Activated naive CD8-positive, alpha-beta T cell treated with anti-CD3 and anti-CD28 coated beads, Interleukin-2, amount 10 ng/mL, durations not matched to agents 7 days and 5 days (primary cell): Measurements from ENCODE around the gene RBMS3. TPM values are rescaled to one million over a fixed set of nuclear protein-coding genes. Genes with fewer than 3 reads are reported as not detected.
"Not testable (repeated sequence)": the region's sequence is repeated elsewhere in the genome, so short reads cannot be mapped to it uniquely, and the experiment has no call there.

ENCODE experiments used
- ATAC-seq: fragments of 150-1000 bp; cut with Tn5 transposase; one replicate; pipeline ENCODE4 v1.10.0; 2021; ENCODE audit warnings: low read depth, moderate library complexity
- POLR2A ChIA-PET: fragments of 350-600 bp; sonication (Branson Sonifier 250); formaldehyde crosslinking; loops from one replicate; lab custom pipeline; 2021; ENCODE audit warnings: antibody characterized with exemption; lab: Charles Lee
- DNase-seq: peaks from one replicate; pipeline ENCODE4 v3.0.0; 2021
- H3K27ac Mint-ChIP-seq: one replicate; pipeline ENCODE4 v1.8.0; 2022; ENCODE audit warnings: mild to moderate bottlenecking, mixed read lengths
- H3K27me3 Mint-ChIP-seq: one replicate; pipeline ENCODE4 v1.8.0; 2022; ENCODE audit warnings: mild to moderate bottlenecking, moderate library complexity, mixed read lengths
- H3K36me3 Mint-ChIP-seq: one replicate; pipeline ENCODE4 v1.8.0; 2021; ENCODE audit warnings: mild to moderate bottlenecking, mixed read lengths
- H3K4me1 Mint-ChIP-seq: one replicate; pipeline ENCODE4 v1.8.0; 2021; ENCODE audit warnings: mixed read lengths
- H3K4me3 Mint-ChIP-seq: one replicate; pipeline ENCODE4 v1.8.0; 2022; ENCODE audit warnings: mild to moderate bottlenecking, moderate library complexity, mixed read lengths
- H3K9me3 Mint-ChIP-seq: one replicate; pipeline ENCODE4 v1.8.0; 2021; ENCODE audit warnings: mixed read lengths
- total RNA-seq, 2 experiments: library from RNA; stranded (reverse); gene quantifications; one replicate each; pipeline ENCODE4 v1.2.3, GENCODE V29; 2021

Gene RBMS3
- total RNA-seq, 2 experiments from 2014 or later = 0.58 to 0.74 TPM

- POLR2A ChIA-PET = no interaction called here
- ATAC-seq = no peak
Observed at GRCh38 chr3:29468187-29468586, 187.3 kb downstream of the RBMS3 start.

DNA sequence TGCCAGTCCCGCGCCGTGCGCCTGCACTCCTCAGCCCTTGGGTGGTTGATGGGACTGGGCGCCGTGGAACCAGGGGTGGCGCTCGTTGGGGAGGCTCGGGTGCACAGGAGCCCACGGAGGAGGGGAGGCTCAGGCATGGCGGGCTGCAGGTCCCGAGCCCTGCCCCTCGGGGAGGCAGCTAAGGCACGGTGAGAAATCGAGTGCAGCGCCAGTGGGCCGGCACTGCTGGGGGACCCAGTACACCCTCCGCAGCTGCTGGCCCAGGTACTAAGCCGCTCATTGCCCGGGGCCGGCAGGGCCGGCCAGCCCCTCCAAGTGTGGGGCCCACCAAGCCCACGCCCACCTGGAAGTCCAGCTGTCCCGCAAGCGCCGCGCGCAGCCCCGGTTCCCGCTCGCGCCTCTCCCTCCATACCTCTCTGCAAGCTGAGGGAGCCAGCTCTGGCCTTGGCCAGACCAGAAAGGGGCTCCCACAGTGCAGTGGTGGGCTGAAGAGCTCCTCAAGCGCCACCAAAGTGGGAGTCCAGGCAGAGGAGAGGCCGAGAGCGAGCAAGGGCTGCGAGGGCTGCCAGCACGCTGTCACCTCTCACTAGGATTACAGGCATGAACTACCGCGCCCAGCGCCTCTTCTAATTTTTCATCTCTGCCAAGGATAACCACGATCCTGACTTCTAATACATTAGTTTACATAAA, 192.8 kb downstream of the RBMS3 start:
- H3K4me1 Mint-ChIP-seq, H3K36me3 Mint-ChIP-seq, H3K27ac Mint-ChIP-seq, ATAC-seq, H3K27me3 Mint-ChIP-seq, DNase-seq, H3K9me3 Mint-ChIP-seq, POLR2A ChIA-PET, H3K4me3 Mint-ChIP-seq: not testable (repeated sequence)

More at GRCh38 chr3:29468187-29468586, 187.3 kb downstream of the RBMS3 start:
- Mint-ChIP-seq H3K27ac (no peak overlapping the region), H3K4me3 (no peak overlapping the region), H3K9me3 (no peaks in the 10 kb centered on the region), H3K27me3 (no peaks in the 10 kb centered on the region), H3K4me1 (no peaks in the 10 kb centered on the region), H3K36me3 (no peaks in the 10 kb centered on the region)
- DNase-seq = no peak

GRCh38 chr3:29475305-29475840, 194.5 kb downstream of the RBMS3 start:
- H3K27me3 Mint-ChIP-seq = no peaks in the 10 kb centered on the region
- ATAC-seq (no peak), DNase-seq (no peak)
- no peak overlapping the region for H3K4me3 Mint-ChIP-seq
- no peaks in the 10 kb centered on the region for H3K4me1 Mint-ChIP-seq
- H3K36me3 Mint-ChIP-seq = no peaks in the 10 kb centered on the region
- H3K9me3 Mint-ChIP-seq = no peaks in the 10 kb centered on the region
- H3K27ac Mint-ChIP-seq = no peak overlapping the region
- POLR2A ChIA-PET = no interaction called here

DNA sequence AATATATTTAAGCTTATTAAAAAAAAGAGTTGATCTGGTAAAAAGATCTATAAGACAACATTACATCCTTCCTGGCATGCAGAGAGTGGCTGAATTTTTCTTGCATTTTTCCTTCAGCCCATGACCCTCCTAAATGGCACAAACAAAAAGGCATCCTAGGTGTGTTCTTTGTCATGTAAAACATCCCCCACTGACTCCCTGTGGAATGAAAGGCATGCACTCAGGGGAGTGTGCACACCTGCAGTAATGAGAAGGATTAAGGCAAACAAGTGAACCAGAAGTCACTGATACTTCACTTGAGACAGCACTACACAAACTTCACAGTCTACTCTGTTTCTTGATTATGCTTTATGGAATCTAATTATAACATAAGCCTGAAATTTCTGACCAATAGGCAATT, 195.0 kb downstream of the RBMS3 start:
- Mint-ChIP-seq H3K9me3 (no peaks in the 10 kb centered on the region), H3K4me3 (no peak overlapping the region), H3K4me1 (no peaks in the 10 kb centered on the region), H3K36me3 (no peaks in the 10 kb centered on the region), H3K27ac (no peak overlapping the region), H3K27me3 (no peaks in the 10 kb centered on the region)
- no peak for DNase-seq
- POLR2A ChIA-PET = no interaction called here
- ATAC-seq = no peak

- Mint-ChIP-seq H3K4me3 (no peak overlapping the region), H3K4me1 (no peaks in the 10 kb centered on the region), H3K27me3 (no peaks in the 10 kb centered on the region), H3K36me3 (no peaks in the 10 kb centered on the region), H3K9me3 (no peaks in the 10 kb centered on the region), H3K27ac (no peak overlapping the region)
- DNase-seq (no peak), ATAC-seq (no peak)
- POLR2A ChIA-PET = no interaction called here
Observed at GRCh38 chr3:29478611-29479010, 197.7 kb downstream of the RBMS3 start.

DNA sequence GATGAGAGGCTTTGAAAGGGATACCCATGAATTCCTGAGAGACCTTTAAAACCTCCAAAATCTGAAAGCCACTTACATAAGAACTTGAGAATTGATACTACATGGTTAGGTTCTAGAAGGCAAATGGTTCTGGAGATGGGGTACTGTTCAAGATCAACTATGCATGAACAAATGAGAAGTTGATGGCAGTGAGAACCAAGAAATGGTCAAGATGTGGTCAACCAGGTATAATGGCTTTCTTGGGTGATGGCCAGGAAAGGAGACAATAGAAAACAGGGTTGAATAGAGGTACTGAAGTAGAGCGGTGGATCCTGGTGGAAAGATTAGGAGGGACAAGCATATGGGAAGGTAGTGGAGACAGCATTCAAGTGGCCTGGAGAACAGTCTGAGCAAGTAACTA, 200.4 kb downstream of the RBMS3 start:
- Mint-ChIP-seq H3K36me3 (no peaks in the 10 kb centered on the region), H3K27ac (no peak overlapping the region), H3K4me3 (no peak overlapping the region), H3K9me3 (no peaks in the 10 kb centered on the region), H3K27me3 (no peaks in the 10 kb centered on the region), H3K4me1 (no peaks in the 10 kb centered on the region)
- POLR2A ChIA-PET = no interaction called here
- no peak for DNase-seq
- no peak for ATAC-seq

GRCh38 chr3:29481969-29482767, 201.3 kb downstream of the RBMS3 start:
- no peak overlapping the region for H3K27ac Mint-ChIP-seq
- ATAC-seq (no peak), DNase-seq (no peak)
- no peaks in the 10 kb centered on the region for H3K36me3 Mint-ChIP-seq
- POLR2A ChIA-PET = no interaction called here
- H3K27me3 Mint-ChIP-seq = no peaks in the 10 kb centered on the region
- H3K4me1 Mint-ChIP-seq = no peaks in the 10 kb centered on the region
- H3K4me3 Mint-ChIP-seq = no peak overlapping the region
- no peaks in the 10 kb centered on the region for H3K9me3 Mint-ChIP-seq

DNA sequence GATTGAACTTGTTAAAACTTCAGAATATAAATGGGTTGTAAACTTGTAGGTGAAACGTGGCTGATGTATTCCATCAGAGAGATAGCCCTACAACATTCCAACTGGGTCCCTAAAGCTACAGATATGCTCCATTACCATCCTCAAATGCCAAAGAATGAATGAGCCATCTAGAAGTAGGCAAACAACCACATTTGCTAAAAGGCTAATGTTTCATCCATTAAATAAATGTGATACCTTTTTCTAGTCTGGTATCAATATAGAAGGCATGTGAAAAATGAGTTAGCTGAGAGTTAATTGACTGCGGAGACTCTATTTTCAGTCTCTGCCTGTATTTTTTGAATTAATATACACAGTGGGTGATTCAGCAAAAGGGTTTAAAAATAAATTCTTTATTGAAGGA, 203.8 kb downstream of the RBMS3 start:
- H3K36me3 Mint-ChIP-seq = no peaks in the 10 kb centered on the region
- ATAC-seq (no peak), DNase-seq (no peak)
- no peak overlapping the region for H3K4me3 Mint-ChIP-seq
- POLR2A ChIA-PET = no interaction called here
- H3K4me1 Mint-ChIP-seq = no peaks in the 10 kb centered on the region
- no peak overlapping the region for H3K27ac Mint-ChIP-seq
- peaks cover 3% of the 10 kb centered on the region for H3K27me3 Mint-ChIP-seq
- H3K9me3 Mint-ChIP-seq = peaks cover 3% of the 10 kb centered on the region

GRCh38 chr3:29486096-29486495, 205.2 kb downstream of the RBMS3 start:
- peaks cover 2% of the 10 kb centered on the region for H3K36me3 Mint-ChIP-seq
- peaks cover 3% of the 10 kb centered on the region for H3K27me3 Mint-ChIP-seq
- no peak for DNase-seq
- no peak overlapping the region for H3K27ac Mint-ChIP-seq
- H3K4me3 Mint-ChIP-seq = no peak overlapping the region
- H3K4me1 Mint-ChIP-seq = no peaks in the 10 kb centered on the region
- H3K9me3 Mint-ChIP-seq = peaks cover 3% of the 10 kb centered on the region
- no peak for ATAC-seq
- POLR2A ChIA-PET = no interaction called here

- Mint-ChIP-seq H3K27ac (no peak overlapping the region), H3K4me3 (no peak overlapping the region), H3K36me3 (peaks cover 2% of the 10 kb centered on the region), H3K27me3 (peaks cover 3% of the 10 kb centered on the region), H3K4me1 (no peaks in the 10 kb centered on the region), H3K9me3 (peaks cover 4% of the 10 kb centered on the region)
- POLR2A ChIA-PET = no interaction called here
- DNase-seq = no peak
- no peak for ATAC-seq
Observed at GRCh38 chr3:29486917-29487316, 206.0 kb downstream of the RBMS3 start.

DNA sequence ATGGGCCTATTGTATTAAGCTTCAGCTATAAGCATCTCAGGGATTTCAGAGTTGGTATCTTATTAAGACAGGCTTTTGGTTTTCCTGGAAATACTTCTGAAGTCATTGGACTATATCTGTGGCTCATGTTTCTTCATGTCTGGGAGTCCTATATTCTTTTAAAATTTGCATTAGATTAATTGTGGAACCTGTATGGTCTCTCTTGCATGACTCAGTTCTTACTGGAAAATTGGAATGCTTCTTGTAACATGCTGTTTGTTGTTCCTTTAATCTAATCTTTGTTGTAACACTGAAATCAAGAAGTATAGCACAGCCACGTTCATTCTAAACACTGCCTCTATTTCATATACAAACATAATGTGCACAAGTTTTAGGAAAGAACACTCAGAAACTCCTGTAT, 208.1 kb downstream of the RBMS3 start:
- H3K4me3 Mint-ChIP-seq = no peak overlapping the region
- H3K4me1 Mint-ChIP-seq = no peaks in the 10 kb centered on the region
- H3K27me3 Mint-ChIP-seq = peaks cover 3% of the 10 kb centered on the region
- H3K36me3 Mint-ChIP-seq = peaks cover 2% of the 10 kb centered on the region
- POLR2A ChIA-PET = no interaction called here
- H3K27ac Mint-ChIP-seq = no peak overlapping the region
- ATAC-seq (no peak), DNase-seq (no peak)
- peaks cover 4% of the 10 kb centered on the region for H3K9me3 Mint-ChIP-seq

GRCh38 chr3:29493109-29493508, 212.2 kb downstream of the RBMS3 start:
- DNase-seq (no peak), ATAC-seq (no peak)
- Mint-ChIP-seq H3K36me3 (peaks cover 2% of the 10 kb centered on the region), H3K4me3 (no peak overlapping the region), H3K27me3 (peaks cover 3% of the 10 kb centered on the region), H3K9me3 (peaks cover 8% of the 10 kb centered on the region), H3K4me1 (peaks cover 4% of the 10 kb centered on the region), H3K27ac (no peak overlapping the region)
- POLR2A ChIA-PET = no interaction called here

DNA sequence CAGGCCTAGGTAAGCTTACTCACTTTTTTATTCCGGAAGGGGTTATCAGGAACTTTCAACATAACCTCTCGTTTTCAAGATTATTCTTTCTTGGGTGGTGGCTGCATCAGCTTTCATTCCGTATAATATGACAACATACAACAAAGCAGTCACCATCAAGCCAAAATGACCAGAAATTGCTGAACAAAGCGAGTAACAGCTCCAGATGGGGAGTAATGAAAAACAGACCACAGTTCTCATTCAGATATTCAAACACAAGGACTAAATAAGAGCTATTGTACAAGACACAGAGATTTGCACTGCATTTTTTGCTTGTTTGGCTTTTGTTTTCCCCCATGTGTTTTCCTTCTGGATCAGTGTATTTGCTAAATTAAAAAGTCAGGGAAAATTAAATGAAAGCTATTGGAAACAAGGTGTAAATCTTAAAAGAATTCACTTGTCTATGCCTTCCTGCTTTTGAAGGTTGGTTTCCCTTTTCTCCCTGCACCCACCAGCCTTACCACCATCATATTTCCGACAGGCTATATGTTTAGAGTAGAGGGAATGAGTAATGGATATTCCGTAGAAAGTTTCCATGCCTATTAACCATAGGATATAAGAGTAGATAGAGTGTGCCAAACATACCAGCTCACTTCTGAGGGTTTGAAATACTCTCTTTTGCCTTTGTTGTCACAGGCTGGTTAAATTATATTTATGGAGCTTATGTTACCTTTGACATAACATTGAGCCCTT, 213.6 kb downstream of the RBMS3 start:
- POLR2A ChIA-PET = no interaction called here
- Mint-ChIP-seq H3K9me3 (peaks cover 6% of the 10 kb centered on the region), H3K4me3 (no peak overlapping the region), H3K36me3 (peaks cover 2% of the 10 kb centered on the region), H3K27me3 (peaks cover 1% of the 10 kb centered on the region), H3K27ac (no peak overlapping the region), H3K4me1 (peaks cover 4% of the 10 kb centered on the region)
- DNase-seq (no peak), ATAC-seq (no peak)
